Gastrocnemius medialis (tissue), 4 donors: ENCODE results near the gene PRR36. TPM values are rescaled to one million over a fixed set of nuclear protein-coding genes. Genes with fewer than 3 reads are reported as not detected.

Experiments
- ATAC-seq, 2 donors: fragments of 150-250 bp; one replicate each; pipeline ENCODE4 v1.9.1; 2016
- DNase-seq, 2 donors: peaks; one replicate each; pipeline ENCODE4 v3.0.0-alpha.2; 2019
- H3K27ac ChIP-seq, 4 donors: fragments of 200-600 bp; sonication (generic); 1 replicate in 1 of 4; 2 replicates in 3 of 4; pipeline ENCODE4 v1.5.1; 2016 to 2018; ENCODE audit warnings: mild to moderate bottlenecking in 2 of 4, moderate library complexity in 1 of 4
- H3K27me3 ChIP-seq, 3 donors: fragments of 200-600 bp; sonication (generic) in 2 of 3; 1 replicate in 1 of 3; 2 replicates in 2 of 3; pipeline versions ENCODE4 v1.5.1 to v1.6.0; 2016 to 2019; ENCODE audit warnings: mild to moderate bottlenecking in 1 of 3, moderate library complexity in 1 of 3
- H3K36me3 ChIP-seq, 2 donors: fragments of 200-600 bp; sonication (generic) in 1 of 2; one replicate each; pipeline ENCODE4 v1.5.1; 2017 to 2018
- H3K4me1 ChIP-seq, 2 donors: fragments of 200-600 bp; sonication (generic) in 1 of 2; one replicate each; pipeline ENCODE4 v1.5.1; 2016 to 2017; ENCODE audit warnings: mild to moderate bottlenecking in 2 of 2
- H3K4me3 ChIP-seq, 4 donors: fragments of 200-600 bp; sonication (generic) in 3 of 4; 1 replicate in 1 of 4; 2 replicates in 3 of 4; pipeline ENCODE4 v1.5.1; 2016 to 2019; ENCODE audit warnings: mild to moderate bottlenecking in 2 of 4
- H3K9me3 ChIP-seq, 3 donors: fragments of 200-600 bp; sonication (generic) in 2 of 3; 1 replicate in 1 of 3; 2 replicates in 2 of 3; pipeline ENCODE4 v1.5.1; 2016 to 2019
- POLR2A ChIP-seq, 2 donors: fragments of 450-650 bp; IDR thresholded peaks; one replicate each; pipeline ENCODE4 v1.6.1; 2017; ENCODE audit warnings: antibody characterized with exemption in 2 of 2, mild to moderate bottlenecking in 2 of 2, moderate library complexity in 2 of 2
- in situ Hi-C, 4 donors: fragments of 200-750 bp; cut with MboI; loops; one replicate each; pipeline versions ENCODE4 v1.15.0 to v1.8.0; 2017; ENCODE audit warnings: low sequenced_read_pairs in 4 of 4
- intact Hi-C: fragments of 100-400 bp; cut with DNase I; formaldehyde crosslinking; loops from one replicate; pipeline ENCODE4 v1.15.1; 2023; ENCODE audit warnings: low total_unique reads
- total RNA-seq, 4 donors: library from RNA; depleted of rRNA; stranded (reverse); fragments of >200 nt; gene quantifications; one replicate each; pipeline versions ENCODE4 v1.1.0 to v1.2.3, GENCODE V29; 2016
- TF ChIP-seq, protein P1 (sequence below), 5 experiments: fragments of 450-650 bp in 3 of 5; fragments of 200-600 bp in 2 of 5; sonication (generic) in 2 of 5; IDR thresholded peaks in 4 of 5; conservative IDR thresholded peaks in 1 of 5; 1 replicate in 4 of 5; 2 replicates in 1 of 5; pipeline ENCODE4 v1.5.1; 2016 to 2019; ENCODE audit warnings: antibody characterized with exemption in 5 of 5, mild to moderate bottlenecking in 3 of 5, moderate library complexity in 3 of 5

The PRR36 gene
- total RNA-seq, 4 donors from 2014 or later, result not detected

DNA sequence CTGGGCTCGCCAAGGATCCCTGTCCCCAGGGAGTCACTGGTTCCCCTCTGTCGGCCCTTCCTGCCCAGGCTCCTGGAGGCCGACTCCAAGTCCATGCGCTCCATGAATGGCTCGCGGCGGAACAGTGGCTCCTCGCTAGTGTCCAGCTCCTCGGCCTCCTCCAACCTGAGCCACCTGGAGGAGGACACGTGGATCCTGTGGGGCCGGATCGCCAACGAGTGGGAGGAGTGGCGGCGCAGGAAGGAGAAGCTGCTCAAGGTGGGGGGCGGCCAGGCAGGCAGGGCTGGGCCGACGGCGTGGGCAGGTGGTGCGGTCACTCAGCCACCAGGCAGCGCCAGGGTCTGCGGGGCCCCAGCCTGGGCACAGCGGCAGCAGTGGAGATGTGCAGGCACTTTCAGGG is 26.5 kb downstream of the PRR36 start:
- H3K4me3 ChIP-seq, result no peak overlapping the region
- TF ChIP-seq POLR2A (IDR thresholded peaks at IDR 0.05), result no peak
- TF ChIP-seq, protein P1, sequence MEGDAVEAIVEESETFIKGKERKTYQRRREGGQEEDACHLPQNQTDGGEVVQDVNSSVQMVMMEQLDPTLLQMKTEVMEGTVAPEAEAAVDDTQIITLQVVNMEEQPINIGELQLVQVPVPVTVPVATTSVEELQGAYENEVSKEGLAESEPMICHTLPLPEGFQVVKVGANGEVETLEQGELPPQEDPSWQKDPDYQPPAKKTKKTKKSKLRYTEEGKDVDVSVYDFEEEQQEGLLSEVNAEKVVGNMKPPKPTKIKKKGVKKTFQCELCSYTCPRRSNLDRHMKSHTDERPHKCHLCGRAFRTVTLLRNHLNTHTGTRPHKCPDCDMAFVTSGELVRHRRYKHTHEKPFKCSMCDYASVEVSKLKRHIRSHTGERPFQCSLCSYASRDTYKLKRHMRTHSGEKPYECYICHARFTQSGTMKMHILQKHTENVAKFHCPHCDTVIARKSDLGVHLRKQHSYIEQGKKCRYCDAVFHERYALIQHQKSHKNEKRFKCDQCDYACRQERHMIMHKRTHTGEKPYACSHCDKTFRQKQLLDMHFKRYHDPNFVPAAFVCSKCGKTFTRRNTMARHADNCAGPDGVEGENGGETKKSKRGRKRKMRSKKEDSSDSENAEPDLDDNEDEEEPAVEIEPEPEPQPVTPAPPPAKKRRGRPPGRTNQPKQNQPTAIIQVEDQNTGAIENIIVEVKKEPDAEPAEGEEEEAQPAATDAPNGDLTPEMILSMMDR (IDR thresholded peaks at IDR 0.05 in 4 of 5, conservative IDR thresholded peaks at IDR 0.05 in 1 of 5), result no peak
- intact Hi-C loops (no loop called here), in situ Hi-C loops (no loop called here)
- no peaks in the 10 kb centered on the region for H3K27me3 ChIP-seq
- no peak for ATAC-seq
- H3K36me3 ChIP-seq, result no peaks in the 10 kb centered on the region
- peaks cover 0 to 6% of the 10 kb centered on the region in 2 donors for H3K4me1 ChIP-seq
- no peaks in the 10 kb centered on the region for H3K9me3 ChIP-seq
- H3K27ac ChIP-seq, result no peak overlapping the region
- no peak for DNase-seq

DNA sequence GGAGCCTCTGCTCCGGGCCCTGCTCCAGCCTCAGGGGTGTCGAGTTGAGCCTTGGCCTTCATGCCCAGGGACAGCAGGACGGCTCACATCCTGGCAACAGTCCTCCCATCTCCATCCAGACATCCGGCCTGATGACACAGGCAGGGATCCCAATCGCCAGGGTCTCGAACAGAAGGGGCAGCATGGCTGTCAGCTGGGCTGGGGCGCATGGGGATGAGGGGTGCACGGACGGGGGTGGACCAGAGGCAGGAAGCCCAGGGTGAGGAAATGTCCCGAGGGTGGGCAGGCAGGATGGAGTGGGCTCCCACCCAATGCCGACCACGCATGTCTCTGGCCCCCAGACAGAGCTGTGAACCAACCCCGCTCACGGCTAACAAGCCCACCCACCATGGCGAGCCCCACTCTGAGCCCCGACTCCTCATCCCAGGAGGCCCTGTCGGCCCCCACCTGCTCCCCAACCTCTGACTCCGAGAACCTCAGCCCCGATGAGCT is 28.0 kb downstream of the PRR36 start:
- no peaks in the 10 kb centered on the region for H3K9me3 ChIP-seq
- ATAC-seq, result no peak
- in situ Hi-C loops (no loop called here), intact Hi-C loops (no loop called here)
- H3K27me3 ChIP-seq, result no peaks in the 10 kb centered on the region
- DNase-seq, result no peak
- H3K4me3 ChIP-seq, result no peak overlapping the region
- H3K4me1 ChIP-seq, result peaks cover 0 to 6% of the 10 kb centered on the region in 2 donors
- no peak overlapping the region for H3K27ac ChIP-seq
- no peak for TF ChIP-seq POLR2A (IDR thresholded peaks at IDR 0.05)
- TF ChIP-seq, protein P1 (IDR thresholded peaks at IDR 0.05 in 4 of 5, conservative IDR thresholded peaks at IDR 0.05 in 1 of 5), result no peak
- no peaks in the 10 kb centered on the region for H3K36me3 ChIP-seq

DNA sequence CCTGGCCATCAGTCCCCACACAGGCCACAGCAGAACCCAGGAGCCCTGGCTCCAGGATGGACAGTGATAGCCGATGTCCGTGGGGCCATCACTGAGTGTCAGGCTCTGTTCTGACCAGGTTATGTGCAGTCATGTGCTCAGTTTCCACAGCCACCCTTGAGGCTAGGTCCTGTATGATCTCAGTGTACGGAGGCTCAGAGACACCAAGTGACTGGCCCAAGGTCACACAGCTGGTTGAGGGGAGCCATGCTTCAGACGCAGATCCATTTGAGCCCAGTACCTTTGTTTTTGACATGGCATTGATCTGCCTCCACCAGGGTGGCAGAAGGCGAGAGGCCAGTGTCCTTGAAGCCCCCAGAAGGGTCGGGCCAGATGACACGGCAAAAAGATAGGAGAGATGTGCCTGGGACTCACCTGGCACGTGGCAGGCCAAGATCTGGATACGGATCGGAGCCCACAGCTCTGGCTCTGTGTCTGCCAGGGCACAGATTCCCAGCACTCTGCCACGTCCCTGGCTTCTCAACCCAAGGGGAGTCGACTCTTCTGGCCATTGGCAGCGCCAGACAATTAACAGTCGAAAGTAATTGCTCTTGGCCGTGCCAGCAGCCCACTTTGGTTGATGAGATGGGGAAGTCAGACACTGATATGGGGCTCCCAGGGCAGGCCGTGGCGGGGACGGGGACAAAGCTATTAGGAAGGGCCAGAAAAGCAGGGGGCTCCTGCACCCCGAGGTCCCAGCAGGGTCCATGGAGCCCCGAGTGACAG is 28.6 kb downstream of the PRR36 start:
- Histone ChIP-seq H3K9me3 (no peaks in the 10 kb centered on the region), H3K4me3 (no peak overlapping the region), H3K4me1 (peaks cover 0 to 5% of the 10 kb centered on the region in 2 donors), H3K36me3 (no peaks in the 10 kb centered on the region), H3K27ac (no peak overlapping the region), H3K27me3 (no peaks in the 10 kb centered on the region)
- intact Hi-C loops (no loop called here), in situ Hi-C loops (no loop called here)
- no peak for TF ChIP-seq POLR2A (IDR thresholded peaks at IDR 0.05)
- TF ChIP-seq, protein P1 (IDR thresholded peaks at IDR 0.05 in 4 of 5, conservative IDR thresholded peaks at IDR 0.05 in 1 of 5), result no peak
- DNase-seq (no peak), ATAC-seq (no peak)

DNA sequence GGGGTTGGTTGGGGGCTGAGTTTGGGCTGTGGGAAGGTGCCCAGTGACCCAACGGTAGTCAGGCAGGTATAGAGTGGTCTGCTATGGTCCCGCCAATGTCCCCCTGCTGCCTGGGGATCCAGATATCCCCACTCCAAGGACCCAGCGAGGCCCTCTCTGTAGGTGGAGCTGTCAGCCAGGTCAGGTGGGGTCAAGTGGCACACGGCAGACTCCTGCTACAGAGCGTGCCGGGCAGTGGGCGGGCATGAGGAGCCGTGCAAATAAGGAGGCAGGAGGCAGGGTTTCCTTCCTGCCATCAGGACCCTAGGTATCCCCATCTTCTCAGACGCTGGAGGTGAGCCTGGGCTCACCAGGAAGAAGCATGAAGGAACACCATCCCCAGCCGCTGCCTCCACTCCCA is 29.2 kb downstream of the PRR36 start:
- Histone ChIP-seq H3K4me1 (no peaks in the 10 kb centered on the region), H3K27me3 (no peaks in the 10 kb centered on the region), H3K36me3 (no peaks in the 10 kb centered on the region), H3K4me3 (no peak overlapping the region), H3K27ac (no peak overlapping the region), H3K9me3 (no peaks in the 10 kb centered on the region)
- TF ChIP-seq, protein P1 (IDR thresholded peaks at IDR 0.05 in 4 of 5, conservative IDR thresholded peaks at IDR 0.05 in 1 of 5), result no peak
- no peak for TF ChIP-seq POLR2A (IDR thresholded peaks at IDR 0.05)
- ATAC-seq, result no peak
- in situ Hi-C loops (no loop called here), intact Hi-C loops (no loop called here)
- DNase-seq, result no peak
